ELR (cell line): Measurements from ENCODE around the gene ATG101.

Experiments used
- DNase-seq: peaks from one replicate; pipeline ENCODE4 v3.0.0-alpha.2; 2015; ENCODE audit warnings: low read depth

The ATG101 gene

DNA sequence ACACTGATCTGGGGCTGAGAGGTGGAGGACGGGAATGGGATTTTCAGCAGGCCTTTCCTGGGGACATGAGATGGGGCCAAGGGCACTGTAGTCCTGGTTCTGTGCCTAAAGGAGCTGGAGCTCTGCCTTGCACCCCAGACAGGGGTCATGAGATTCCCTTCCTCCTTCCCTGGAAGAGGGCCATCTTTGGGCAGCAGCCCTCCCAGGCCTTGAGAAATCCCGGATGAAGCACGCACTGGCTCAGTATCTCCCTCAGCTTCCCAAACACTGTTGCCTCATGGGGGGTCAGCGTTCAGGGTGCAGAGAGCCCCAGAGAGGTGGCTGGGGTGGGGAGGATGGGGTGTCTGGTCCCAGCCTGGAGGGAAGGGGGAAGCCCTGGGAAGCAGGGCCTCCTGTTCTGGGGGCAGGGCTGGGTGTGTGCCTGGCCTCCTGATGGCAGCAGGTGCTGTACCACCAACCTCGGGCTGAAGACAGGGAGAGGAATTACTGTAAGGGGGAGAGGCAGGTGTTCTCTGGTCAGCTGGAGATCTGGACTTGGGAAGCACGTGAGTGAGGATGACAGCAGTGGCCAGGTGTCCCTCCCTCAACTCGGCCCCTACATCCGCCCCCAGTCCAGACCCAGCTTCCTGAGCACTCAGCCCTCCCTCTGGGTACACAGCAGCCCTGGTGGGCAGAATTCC is 26.9 kb upstream of the ATG101 start:
- no peak for DNase-seq

DNA sequence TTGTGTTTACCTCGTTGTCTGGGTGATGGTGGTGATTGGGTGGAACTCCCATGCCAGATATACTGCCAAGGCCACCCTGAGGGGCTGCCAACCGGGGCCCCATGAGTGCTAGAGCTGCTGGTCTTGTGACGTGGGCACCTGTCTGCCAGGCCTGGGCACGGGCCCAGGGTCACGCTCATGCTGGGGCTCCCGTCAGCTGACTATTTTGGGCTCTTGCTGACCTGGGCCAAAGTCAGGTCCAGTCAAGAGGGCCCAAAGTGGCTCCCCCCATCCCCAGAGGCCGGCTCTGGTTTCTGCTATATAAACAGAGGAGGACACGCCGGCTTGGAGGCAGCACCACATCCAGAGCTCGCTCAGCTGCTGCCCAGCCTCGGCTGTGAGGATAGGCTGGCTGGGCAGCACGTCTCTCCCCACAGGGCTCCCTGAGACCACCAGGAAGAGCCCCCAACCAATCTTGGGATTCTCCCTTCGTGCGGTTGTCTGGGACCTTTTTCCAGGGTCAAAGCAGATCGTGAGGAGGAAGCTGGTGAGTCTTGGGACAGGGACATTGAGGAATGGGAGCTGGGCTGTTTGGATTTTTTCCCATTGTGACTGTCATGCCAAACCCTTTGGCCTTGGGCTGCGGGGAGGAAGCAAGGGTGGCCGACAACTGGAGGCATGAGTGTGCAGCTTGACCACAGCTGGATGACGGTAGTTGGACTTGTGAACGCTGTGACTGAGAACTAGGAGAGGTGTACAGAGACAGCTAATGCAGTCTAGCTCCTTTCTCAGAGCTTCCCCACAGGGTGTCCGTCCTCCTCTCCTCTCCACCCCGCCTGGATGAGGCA is 26.2 kb upstream of the ATG101 start:
- DNase-seq: no peak

GRCh38 chr12:52044292-52044983 is 25.3 kb upstream of the ATG101 start:
- no peak for DNase-seq

- DNase-seq: no peak
These were observed 24.0 kb upstream of the ATG101 start for GRCh38 chr12:52045794-52046199.

DNA sequence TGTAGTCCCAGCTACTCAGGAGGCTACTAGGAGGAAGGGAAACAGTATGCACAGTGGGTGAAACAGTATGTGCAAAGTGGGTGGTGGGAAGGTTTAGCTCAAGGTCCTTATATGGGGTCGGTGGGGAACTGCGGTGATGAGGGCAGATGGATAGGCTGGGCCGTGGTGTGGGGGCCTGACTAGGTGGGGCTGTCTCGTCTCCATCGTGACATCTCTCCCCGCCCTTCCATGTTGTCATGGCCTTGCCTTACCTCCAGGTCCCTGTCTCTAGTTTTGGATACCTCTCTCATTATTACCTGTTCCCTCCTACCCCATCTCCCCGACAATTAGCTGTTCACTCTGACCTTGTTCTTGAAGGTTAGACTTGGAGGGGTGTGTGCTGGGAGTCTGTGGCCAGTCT is 22.9 kb upstream of the ATG101 start:
- no peak for DNase-seq

- DNase-seq: no peak
These were observed 20.5 kb upstream of the ATG101 start for GRCh38 chr12:52049286-52049685.

DNA sequence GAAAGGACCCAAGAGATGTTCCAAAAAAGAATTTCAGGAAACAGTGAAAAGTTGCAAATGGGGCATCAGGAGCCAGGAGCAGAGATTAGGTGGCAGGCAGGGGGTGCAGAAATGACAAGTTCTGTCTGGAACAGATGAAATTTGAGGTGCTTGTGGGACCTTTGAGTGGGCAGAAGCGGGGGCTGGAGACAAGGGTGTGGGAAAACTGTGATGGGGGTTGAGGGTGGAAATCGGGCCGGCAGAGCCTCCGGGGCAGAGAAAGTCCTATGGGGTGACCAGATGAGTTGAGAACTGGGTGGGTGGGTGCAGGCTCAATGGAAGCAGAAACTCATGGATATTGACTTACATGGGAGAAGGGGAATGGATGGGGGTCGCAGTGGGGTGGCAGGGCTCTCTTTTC is 20.1 kb upstream of the ATG101 start:
- DNase-seq: no peak

DNA sequence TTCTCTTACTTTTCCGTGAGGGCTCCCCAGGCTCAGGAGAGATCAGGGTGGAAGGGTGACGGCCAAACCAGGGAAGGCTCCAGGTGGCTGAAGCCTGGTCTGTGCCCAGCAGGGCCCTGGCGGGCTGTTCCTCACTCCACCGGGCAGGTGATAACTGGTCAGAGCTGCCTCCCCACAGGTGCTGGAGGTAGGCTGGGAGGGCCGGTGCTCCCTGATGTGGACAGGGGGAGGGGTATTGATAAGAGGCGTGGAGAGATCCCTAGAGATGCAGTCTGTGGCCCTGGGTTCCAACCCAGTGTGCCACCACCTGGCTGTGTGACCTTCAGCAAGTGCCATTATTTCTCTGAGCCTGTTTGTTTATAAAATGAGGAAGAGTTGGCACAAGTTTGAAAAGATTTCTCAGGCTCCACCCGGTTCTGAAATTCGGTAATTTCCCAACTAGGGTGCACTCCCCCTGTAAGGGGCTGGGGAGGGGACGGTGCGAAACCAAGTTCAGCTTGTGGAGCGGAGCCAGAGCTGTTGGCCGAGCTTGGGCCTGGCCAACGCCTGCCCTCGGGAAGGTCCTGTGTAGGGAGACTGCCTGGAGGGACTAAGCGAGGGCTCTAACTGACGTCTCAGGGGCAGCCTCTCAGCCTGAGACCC is 19.5 kb upstream of the ATG101 start:
- DNase-seq: no peak

DNA sequence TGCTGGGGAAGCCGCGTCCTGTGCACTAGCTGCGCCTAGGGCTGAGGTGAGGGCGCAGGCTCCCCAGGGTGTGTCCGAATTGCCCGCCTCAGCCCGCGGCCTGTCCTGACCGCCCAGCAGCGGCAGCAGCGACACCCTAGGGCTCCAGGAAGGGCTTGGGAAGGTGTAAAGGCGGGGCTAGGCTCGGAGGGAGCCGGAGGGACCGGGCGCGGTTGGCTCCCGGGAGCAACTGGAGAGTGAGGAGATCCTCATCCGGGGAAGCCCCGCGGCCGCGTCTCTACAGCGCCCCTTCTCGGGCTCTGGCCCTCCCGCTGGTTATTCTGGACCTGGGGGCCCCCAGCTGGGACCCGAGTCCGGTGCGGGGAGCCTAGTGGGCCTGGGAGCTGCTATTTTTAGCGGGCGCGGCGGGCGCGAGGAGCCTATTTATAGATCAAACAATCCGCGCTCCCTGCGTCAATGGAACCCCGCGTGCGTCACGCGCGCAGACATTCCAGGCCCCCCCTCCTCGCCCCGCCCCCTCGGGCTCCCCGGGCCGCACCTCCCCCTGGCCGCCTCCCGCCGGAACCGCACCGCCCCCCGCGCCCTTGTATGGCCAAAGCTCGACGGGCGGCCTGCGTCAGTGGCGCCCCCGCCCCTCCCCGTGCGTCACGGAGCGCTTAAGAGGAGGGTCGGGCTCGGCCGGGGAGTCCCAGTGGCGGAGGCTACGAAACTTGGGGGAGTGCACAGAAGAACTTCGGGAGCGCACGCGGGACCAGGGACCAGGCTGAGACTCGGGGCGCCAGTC is 18.8 kb upstream of the ATG101 start, which contains the start of gene NR4A1:
Gene NR4A1, plus strand, starts transcription at position 685 of the 784 bp plus-strand sequence. CDS start 2,887 bp downstream, outside the sequence.
- DNase-seq: peak; percentile 96

- DNase-seq: no peak
These were observed 17.2 kb upstream of the ATG101 start for GRCh38 chr12:52052468-52053186.

DNA sequence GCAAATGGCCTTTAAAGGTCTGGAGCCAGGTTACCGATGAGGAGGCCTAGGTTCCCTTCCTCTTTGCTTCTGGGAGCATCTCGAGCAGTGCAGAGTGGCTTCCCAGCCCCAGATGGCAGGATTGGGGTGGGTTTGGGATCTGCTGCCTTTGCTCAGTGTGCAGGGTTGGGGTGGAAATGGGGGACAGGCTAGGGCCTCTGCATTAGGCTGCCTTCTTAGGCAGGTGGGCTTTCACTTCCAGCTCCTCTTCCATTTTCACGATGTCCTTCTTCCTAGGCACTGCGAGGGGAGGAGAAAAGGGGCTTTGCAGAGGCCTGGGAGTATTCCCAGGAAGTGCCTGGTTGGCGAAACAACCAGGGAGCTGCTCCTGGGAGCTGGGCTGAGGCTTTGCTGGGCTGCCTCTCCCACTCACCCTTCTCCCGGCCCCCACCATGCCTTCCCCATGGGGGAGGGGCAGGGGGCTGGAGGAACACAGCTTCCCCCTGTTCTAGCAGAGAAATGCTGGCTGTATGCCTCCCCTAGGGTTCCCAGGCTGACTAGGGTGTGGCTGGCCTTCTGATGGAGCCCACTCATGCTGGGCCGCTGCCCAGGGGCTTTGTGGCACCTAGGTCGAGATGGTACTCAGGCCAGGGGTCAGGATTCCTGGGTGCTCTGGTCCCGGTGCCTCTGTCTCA is 16.1 kb upstream of the ATG101 start:
- no peak for DNase-seq

GRCh38 chr12:52054231-52054832 is 15.4 kb upstream of the ATG101 start:
- no peak for DNase-seq

- DNase-seq: no peak
These were observed 14.7 kb upstream of the ATG101 start for GRCh38 chr12:52054833-52055730.

- DNase-seq: no peak
These were observed 13.8 kb upstream of the ATG101 start for GRCh38 chr12:52055731-52056711.

- DNase-seq: no peak
These were observed 12.8 kb upstream of the ATG101 start for GRCh38 chr12:52056801-52057637.
